DMS153 treated with DMSO at 0.1 percent for 48 hours (cell line): Measurements from ENCODE around the gene MEF2C.

ENCODE experiments used
- DNase-seq: peaks from one replicate; lab custom pipeline; 2025; ENCODE audit not compliant: unreplicated experiment; lab: John Stamatoyannopoulos, UW

The MEF2C gene

GRCh38 chr5:88724201-88724600 is 158.8 kb downstream of the MEF2C start:
- DNase-seq = no peak

DNA sequence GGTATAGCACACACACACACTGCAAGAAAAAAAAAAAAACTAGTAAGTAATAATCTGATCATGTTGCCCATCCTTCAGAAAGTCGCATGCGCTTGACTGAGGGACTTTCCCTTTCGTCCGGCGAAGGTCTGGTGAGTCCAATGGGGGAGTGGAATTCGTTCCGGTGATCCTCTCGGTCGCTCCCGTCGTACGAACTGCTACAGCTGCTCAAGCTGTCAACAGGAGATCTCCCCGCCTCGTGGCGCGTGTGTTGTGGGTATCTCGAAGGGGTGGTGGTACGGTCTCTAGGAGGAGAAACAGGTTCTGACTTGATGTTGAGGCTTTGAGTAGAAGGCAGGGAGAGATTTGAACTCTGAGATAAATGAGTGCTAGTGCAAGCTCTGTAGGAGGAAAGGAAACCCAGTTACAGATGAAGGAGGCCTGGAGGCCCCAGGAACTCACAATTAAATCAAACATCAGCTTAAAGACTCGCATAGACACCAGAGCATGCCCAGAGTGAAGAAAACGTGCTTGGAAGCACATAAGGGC is 160.4 kb downstream of the MEF2C start:
- no peak for DNase-seq

DNA sequence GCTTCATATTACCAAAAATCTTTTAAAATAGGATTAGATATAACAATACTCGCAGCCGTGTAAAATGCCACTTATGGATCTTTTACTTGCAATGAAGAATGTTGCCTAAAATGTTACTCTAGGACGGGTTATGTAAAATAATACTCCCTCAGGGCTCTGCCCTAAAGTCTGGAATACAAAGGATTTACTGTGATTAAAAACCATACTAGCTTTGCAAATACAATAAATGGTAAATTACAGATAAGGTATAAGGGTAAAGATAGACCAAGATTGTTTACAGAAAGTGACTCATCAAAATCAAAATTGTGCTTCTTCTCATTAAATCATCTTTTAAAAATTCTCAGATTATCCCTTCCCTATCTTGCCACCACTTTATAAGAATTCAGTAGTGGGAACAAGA is 163.6 kb downstream of the MEF2C start:
- no peak for DNase-seq

DNA sequence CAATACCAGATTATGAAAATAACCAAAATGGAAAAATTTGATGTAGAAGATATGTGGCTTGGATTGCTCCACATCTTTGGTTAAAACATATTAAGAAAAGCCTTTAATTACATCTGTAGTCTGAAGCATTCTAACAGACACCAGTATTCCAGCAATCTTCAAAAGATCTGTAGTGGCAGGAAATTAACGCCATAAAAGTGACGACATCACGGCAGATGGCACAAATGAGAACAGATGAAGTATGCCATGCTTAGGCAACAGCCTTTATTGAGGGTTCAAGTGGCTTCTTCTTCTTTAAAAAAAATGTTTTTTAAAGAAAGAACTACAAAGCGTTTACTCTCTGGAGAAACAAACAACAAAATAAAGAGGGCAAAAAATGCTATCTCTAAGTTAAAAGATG is 164.2 kb downstream of the MEF2C start:
- DNase-seq = no peak

GRCh38 chr5:88716101-88716500 is 166.9 kb downstream of the MEF2C start:
- no peak for DNase-seq

DNA sequence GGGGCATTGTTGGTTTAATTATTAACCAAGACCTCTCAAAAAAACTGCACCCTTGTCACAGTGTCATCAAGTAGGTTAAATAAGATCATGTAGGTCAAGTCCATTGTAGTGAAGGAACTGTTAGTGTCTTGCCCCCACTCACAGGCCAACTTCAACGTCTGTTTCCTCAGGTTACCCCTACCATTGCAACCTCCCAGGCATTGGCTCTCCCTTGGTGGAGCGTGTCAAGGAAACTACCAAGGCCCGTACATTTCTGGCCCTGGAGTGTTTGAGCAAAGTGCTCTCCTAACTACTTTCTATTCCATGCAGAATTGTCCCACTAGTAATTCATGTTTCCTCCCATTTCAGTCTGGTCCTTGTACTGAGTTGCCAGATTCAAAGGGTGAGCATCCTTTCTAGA is 167.5 kb downstream of the MEF2C start:
- no peak for DNase-seq

- DNase-seq = no peak
These were observed 169.2 kb downstream of the MEF2C start for GRCh38 chr5:88713818-88714217.

GRCh38 chr5:88708682-88709398 is 174.1 kb downstream of the MEF2C start:
- DNase-seq = no peak

GRCh38 chr5:88708021-88708420 is 175.0 kb downstream of the MEF2C start:
- no peak for DNase-seq

DNA sequence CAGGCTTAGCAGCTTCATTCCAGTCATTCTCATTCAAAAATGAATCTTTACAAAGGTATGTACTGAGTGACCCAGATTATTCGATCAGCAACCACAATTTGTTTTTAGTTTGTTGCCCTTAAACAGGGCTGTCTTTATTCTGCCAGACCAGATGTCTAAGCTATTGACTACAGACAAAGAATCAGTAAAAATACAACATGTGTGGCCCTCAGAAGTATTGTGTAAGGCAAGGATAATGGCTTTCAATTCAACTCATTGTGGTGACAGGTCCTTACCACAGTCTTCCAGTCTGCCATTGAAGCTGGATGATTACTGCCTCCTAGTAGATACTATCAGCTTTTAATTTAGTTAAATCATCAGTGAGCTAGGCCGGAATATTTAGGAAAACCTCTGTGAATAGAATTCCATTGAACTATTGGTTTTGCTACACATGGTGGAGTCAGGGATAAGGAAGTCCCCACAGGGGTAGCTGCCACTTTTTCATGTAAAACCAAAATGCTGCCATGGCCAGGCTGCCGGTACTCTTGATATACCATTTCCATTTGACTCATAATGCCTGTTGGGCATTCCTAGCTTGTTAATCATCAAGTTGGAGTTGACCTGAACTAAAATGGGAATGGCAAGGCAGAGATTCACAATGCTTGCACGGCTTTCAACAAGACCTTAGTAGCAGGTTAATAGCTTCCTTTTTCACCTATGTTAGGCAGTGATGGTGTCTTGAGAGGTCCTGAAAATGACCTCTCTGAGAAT is 175.6 kb downstream of the MEF2C start:
- DNase-seq = no peak

DNA sequence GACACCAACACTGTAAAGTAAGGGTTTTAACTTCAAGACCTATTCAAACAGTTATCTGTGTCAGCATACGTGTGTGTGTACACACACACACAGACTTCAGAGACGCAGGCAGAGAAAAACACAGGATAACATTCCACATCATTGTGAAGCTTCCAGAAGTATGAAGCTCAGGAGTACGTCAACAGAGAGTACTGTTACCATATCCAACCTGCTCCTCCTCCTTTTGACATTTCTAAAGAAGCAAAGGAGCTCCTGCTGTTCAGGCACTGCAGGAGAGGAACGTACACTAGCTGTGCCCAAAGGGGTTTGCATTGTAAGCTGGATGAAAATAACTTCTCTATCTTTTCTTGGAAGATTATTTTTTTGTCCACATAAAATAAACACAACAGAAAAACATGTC is 180.7 kb downstream of the MEF2C start:
- DNase-seq = no peak

DNA sequence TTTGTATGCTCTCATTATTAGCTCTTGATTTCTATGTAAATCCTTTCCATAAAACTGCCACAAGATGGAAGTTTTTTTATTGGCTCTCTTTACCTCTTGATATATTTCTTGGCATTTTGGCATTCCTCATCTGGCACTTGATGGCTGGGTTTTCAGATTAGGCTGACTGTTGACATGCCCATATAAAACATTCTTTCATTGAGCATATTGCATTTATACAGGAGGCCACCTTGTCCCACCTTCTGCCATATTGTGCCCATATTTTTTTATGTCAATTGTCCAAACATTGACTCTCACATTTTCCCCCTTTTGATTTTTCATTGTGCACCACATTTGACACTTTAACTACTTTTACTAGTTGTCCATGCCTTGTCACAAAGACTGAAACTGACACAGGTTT is 182.9 kb downstream of the MEF2C start:
- no peak for DNase-seq

GRCh38 chr5:88698290-88698689 is 184.7 kb downstream of the MEF2C start:
- DNase-seq = no peak

- no peak for DNase-seq
These were observed 186.5 kb downstream of the MEF2C start for GRCh38 chr5:88696466-88696865.

- DNase-seq = no peak
These were observed 187.1 kb downstream of the MEF2C start for GRCh38 chr5:88695931-88696330.

GRCh38 chr5:88695232-88695631 is 187.8 kb downstream of the MEF2C start:
- DNase-seq = no peak

- no peak for DNase-seq
These were observed 188.8 kb downstream of the MEF2C start for GRCh38 chr5:88694023-88694679.

DNA sequence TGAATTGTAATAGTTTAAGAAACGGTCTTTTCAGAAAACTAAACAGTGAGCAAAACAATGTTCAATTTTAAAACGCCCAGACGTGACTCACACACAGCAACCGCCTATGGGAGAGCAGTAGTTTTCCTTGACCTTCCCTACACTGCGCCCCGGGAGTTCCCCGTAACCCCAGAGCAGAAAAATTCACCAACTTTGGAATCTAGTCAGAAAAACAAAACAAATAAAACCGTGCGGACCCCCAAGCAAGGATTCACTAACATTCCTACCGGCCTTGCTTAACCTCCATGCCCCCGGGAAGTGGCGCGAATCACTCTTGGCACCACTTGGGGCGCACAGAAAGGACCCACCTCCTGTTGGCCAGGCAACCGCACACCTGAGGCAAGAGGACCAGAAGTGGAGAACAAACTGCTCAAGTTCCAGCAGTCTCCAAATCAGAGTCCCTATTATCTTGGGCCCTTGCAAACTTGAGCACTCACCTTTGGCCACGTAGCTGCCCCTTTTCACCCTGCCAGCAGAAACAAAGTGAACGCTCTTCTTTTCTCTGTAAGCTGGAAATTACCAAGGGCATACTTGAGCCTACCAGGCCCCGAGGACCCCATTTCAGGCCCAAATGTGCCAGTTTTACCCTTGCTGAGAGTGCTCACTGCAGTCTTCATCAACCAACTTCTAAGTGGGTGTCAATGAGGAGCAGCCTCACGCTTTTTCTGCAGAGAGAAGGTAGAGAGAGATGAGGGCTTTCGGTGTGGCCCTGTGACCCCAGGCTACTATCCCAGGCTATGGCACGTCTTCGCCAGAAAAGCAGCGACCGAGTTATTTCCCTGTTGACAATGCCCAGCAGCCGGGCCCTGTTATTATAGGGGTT is 189.7 kb downstream of the MEF2C start:
- no peak for DNase-seq

DNA sequence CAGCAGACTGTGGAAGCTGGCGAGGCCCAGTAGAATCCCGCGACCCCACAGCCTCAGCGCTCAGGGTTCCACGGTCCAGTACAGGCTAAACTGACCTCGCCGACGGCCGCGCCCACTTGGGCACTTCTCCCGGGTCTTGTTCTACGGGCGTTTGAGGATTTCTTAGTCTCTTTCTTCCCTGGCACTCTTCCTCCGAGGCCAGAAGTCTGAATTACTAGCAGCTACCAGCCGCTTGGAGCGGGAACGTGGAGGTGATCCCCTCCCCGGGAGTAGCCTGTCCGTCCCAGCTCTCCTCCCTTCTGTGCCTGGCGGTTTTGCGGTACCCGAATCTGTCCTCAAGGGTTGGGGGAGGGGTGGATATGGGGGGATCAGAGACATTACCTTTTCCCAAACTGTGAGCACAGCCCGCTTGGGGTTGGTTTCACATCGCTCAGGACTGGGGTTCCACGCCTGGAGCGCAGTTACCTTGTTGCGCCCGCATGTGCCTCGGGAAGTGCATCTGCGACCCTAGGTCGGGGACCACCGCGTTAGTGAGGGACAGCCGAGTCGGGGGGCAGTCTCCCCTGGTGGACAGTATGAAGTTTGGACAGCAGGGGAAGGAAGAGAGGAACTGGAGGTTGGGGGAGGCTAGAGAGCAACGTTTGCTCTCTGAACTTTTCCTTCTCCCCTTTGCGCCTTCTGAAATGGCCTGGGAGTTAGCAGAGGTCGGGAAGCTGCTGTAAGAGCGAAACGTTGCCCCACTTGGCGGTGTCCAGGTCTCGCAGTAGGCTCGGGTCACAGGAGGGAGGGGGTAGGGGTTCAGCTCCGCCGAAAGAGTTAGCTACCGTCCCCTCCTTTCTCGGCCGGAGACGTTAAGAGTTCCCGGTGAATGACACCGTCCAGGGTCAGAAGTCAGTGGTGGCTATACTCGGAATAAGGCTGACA is 190.8 kb downstream of the MEF2C start:
- DNase-seq = no peak

GRCh38 chr5:88691230-88691582 is 191.8 kb downstream of the MEF2C start:
- no peak for DNase-seq
